ENCODE measurements around the gene DPY19L3.
"Not testable (repeated sequence)": the region's sequence is repeated elsewhere in the genome, so short reads cannot be mapped to it uniquely, and the experiment has no call there.

Gene DPY19L3

GRCh38 chr19:32392901-32393300 lies 12.7 kb upstream of the DPY19L3 start:
- no peak for DNase-seq (ENCODE audit: low read depth, low spot score)

DNA sequence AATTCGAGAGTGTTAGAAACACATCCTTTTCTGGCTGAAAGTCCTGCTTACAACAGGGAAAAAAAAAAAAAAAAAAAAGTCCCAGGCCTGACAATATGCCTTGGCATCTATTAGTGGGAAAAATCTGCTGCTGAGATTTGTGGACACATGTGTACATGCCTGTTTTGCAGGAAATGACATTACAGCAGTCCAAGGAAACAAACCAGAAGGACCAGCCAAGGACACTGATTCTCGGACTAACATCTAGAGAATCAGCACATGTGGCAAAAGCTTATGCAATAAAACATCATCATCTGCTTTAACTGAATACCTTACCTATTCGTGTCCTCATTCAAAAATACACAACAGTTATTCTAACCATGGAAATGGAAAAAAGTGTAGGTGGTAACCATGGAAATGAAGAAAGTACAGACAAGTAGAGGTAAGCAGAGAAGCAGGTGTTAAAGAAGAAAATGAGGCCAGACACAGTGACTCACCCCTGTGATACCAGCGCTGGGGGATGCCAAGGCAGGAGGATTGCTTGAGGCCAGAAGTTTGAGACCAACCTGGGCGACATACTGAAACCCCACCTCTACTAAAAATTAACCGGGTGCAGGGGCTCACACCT lies 9.4 kb upstream of the DPY19L3 start:
- DNase-seq (ENCODE audit: low read depth, low spot score): no peak

GRCh38 chr19:32397671-32398101 lies 7.9 kb upstream of the DPY19L3 start:
- DNase-seq (ENCODE audit: low read depth, low spot score): no peak

GRCh38 chr19:32401992-32402391 lies 3.6 kb upstream of the DPY19L3 start:
- DNase-seq (ENCODE audit: low read depth, low spot score): no peak

- no peak for DNase-seq (ENCODE audit: low read depth, low spot score)
Observed at GRCh38 chr19:32403291-32403995, 2.1 kb upstream of the DPY19L3 start.

- peak; percentile 40 for DNase-seq (ENCODE audit: low read depth, low spot score)
Observed at GRCh38 chr19:32404213-32404932, 1.2 kb upstream of the DPY19L3 start.

GRCh38 chr19:32404933-32405430 lies 588 bp upstream of the DPY19L3 start:
- DNase-seq (ENCODE audit: low read depth, low spot score): no peak

DNA sequence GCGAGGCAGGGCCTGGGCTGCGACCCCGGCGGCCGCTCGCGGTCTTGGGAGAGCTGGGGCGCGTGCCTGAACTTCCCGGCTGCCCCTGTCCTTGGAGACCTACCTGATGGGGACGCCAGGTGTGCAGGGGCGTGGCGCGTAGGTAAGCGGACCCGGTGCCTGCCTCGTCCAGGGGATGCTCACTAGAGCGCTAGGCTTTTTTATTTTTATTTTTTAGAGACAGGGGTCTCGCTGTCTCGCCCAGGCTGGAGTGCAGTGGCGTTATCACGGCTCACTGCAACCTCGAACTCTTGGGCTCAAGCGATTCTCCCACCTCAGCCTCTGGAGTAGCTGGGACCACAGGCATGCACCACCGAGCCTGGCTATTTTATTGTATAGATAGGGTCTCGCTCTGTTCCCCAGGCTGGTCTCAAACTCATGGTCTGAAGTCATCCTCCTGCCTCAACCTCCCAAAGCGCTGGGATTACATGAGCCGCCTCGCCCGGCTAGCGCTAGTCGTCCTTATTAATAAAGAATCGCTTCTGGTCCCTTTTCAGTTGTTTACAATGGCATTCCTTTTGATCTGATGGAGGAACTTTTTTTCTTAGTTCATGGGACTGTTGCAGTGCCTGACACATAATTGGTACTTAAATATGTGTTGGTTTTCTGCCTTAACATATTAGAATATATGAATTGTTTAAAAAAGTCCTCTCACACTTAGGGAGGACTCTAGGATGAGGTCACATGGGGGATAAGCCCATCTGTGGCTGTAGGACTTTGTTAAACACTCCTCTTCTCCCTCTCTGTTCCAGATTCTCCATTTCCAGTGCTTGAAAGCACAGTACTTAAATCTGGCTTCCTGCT lies 812 bp downstream of the DPY19L3 start:
- peak; percentile 68 for DNase-seq (ENCODE audit: low read depth, low spot score)

GRCh38 chr19:32407004-32407992 lies 1.7 kb downstream of the DPY19L3 start:
- no peak for DNase-seq (ENCODE audit: low read depth, low spot score)

GRCh38 chr19:32415246-32415645 lies 9.7 kb downstream of the DPY19L3 start:
- DNase-seq (ENCODE audit: low read depth, low spot score): no peak

DNA sequence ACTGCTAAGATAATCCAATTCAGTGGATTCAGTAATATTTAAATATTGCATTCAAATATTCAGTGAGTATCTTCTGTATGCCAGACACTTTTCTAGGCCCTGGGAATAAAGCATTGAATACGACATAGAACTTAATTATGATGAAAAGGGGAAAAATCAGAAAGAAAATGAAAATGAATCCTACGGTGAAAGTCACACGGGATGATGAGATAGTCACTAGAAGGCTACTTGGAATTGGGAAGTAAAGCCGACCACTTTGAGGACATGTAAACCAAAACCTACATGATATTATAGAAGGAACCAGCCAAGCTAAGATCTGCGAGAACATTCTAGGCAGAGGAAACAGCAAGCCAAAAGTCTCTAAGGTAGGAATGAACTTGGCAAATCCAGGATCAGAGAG lies 10.1 kb downstream of the DPY19L3 start:
- no peak for DNase-seq (ENCODE audit: low read depth, low spot score)

DNA sequence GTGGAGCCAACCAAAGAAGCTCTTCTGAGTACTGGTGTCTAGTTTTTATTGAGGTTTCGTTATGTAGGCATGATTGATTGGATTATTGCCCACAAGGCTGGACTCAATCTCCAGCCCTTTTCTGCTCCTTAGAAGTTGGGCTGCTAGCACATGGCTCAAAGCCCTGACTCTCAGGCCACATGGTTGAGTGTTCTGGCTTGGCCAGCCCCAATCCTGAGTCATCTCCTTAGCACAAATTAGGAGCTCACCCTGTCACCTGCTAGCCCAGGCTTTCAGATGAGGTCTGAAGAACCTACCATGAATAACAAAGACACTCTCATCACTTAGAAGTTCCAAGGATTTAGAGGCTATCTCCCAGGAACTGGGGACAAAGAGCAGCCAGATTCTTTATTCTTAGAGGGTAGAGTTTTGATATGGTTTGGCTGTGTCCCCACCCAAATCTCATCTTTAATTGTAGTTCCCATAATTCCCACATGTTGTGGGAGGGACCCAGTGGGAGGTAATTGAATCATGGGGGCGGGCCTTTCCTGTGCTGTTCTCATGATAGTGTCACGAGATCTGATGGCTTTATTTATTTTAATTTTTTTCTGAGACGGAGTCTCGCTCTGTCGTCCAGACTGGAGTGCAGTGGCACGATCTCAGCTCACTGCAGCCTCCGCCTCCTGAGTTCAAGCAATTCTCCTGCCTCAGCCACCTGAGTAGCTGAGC lies 11.3 kb downstream of the DPY19L3 start:
- DNase-seq (ENCODE audit: low read depth, low spot score): no peak

GRCh38 chr19:32418155-32418554 lies 12.6 kb downstream of the DPY19L3 start:
- no peak for DNase-seq (ENCODE audit: low read depth, low spot score)

DNA sequence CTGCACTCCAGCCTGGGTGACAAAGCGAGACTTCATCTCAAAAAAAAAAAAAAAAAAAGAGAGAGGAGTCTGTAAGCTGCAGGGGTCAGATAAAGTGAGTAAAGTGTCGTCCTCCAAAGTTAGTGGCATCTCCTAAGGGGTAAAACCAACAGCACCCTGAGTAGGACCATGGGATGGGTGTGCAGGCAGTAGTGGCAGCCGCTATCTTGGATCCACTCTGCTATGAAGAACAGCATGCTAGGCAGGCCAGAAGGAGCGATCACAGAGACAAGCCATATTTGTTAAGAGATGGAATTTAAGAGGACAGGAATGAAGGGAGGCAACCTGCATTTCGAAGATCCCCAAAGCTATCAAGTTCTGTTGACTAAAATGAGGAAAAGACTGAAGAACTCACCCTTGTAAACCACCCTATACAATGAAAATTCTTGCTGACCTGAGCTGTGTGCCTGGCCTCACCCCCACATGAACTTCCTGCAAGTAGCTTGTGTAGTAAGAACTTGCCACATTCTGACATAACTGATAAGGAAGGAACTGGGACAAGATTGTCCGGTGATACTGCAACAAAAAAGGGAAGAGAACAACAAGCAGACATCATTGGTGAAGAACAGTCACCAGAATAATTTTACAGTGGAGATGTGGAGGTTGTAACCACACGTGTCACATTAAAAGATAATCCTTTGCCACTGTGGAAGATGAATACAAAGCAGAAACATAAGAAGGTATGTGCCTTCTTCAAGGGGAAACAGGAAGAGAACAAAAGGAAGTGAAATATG lies 16.2 kb downstream of the DPY19L3 start:
- DNase-seq (ENCODE audit: low read depth, low spot score): no peak

DNA sequence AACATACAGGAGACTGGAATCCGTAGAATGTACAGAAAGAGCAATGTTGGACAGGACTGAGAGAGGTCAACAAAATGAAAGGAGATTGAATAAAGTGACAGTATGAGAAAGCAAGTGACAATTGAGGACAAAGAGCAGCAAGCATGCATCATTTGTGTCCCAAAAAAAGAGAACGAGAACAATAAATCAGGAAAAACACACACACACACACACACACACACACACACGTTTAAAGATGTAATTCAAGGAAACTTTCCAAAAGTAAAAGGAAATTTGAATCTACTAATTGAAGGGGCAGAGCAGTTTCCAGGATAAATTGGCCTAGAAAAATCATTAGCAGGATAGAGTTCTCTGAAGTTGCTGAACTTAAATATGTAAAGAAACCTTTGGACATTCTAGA lies 16.9 kb downstream of the DPY19L3 start:
- DNase-seq (ENCODE audit: low read depth, low spot score): no peak

DNA sequence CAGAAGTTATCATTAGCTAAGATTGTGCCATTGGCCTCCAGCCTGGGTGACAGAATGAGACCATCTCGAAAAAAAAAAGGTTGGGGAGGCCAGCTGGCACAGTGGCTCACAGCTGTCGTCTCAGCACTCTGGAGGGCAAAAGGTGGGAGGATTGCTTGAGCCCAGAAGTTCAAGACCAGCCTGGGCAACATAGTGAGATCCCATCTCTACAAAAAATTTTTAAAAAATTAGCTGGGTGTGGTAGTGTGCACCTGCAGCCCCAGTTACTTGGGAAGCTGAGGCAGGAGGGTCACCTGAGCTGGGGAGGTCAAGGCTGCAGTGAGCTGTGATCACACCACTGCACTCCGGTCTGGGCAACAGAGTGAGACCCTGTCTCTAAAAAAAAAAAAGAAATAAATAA lies 18.4 kb downstream of the DPY19L3 start:
- DNase-seq (ENCODE audit: low read depth, low spot score): not testable (repeated sequence)

GRCh38 chr19:32427536-32427935 lies 22.0 kb downstream of the DPY19L3 start:
- DNase-seq (ENCODE audit: low read depth, low spot score): no peak

DNA sequence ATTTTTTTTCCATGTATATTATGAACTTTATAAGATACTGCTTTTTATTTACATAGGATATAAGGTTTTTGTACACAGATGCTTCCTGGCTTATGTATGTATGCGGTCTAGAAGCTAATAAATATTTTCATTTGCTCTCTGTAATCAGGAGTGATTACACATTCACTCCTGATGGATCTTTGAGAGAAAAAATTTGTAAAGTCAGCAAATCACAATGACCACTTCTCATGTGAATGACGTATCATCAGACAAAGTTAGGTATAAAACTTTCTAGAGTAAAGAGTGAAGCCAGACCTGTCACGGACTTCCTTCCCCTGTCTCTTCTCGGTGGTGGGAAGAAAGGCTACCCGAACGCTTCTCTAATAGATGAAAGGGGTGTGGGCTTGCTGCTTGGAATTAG lies 31.1 kb downstream of the DPY19L3 start:
- no peak for DNase-seq (ENCODE audit: low read depth, low spot score)

- DNase-seq (ENCODE audit: low read depth, low spot score): no peak
Observed at GRCh38 chr19:32437096-32437495, 31.5 kb downstream of the DPY19L3 start.
